B cell (primary cell): ENCODE measurements around the gene TMEM209. TPM values are rescaled to one million over a fixed set of nuclear protein-coding genes. Genes with fewer than 3 reads are reported as not detected.

ENCODE experiments used
- ATAC-seq: fragments of 200-7000 bp; cut with Tn5 transposase; one replicate; pipeline ENCODE4 v1.10.0; 2021; ENCODE audit warnings: low read depth, mild to moderate bottlenecking, moderate number of reproducible peaks, moderate library complexity
- CTCF ChIA-PET: fragments of 350-600 bp; sonication (Branson Sonifier 250); formaldehyde crosslinking; loops from one replicate; lab custom pipeline; 2021; ENCODE audit warnings: antibody characterized with exemption, inconsistent platforms; lab: Charles Lee
- POLR2A ChIA-PET: fragments of 350-600 bp; sonication (Branson Sonifier 250); formaldehyde crosslinking; loops from one replicate; lab custom pipeline; 2021; ENCODE audit warnings: antibody characterized with exemption; lab: Charles Lee
- DNase-seq: peaks from one replicate; pipeline ENCODE4 v3.0.0; 2013
- H2AFZ ChIP-seq: 2 replicates; pipeline ENCODE4 v1.6.1; 2012; ENCODE audit warnings: mild to moderate bottlenecking, low read depth, low read length; ENCODE audit not compliant: insufficient read depth, poor library complexity, severe bottlenecking
- H3K27ac ChIP-seq, 2 donors: 1 replicate in 1 of 2; 2 replicates in 1 of 2; pipeline ENCODE4 v1.5.1; 2012 to 2013; ENCODE audit warnings: low read length in 2 of 2, mild to moderate bottlenecking in 2 of 2, moderate library complexity in 1 of 2
- H3K27me3 ChIP-seq, 4 experiments: fragments of 200-600 bp in 1 of 4; sonication (generic) in 1 of 4; replicated peaks in 1 of 4; 1 replicate in 2 of 4; 2 replicates in 2 of 4; pipeline versions ENCODE4 v1.6.1 to v1.7.0; 2013 to 2016; ENCODE audit warnings: low read length in 3 of 4, mild to moderate bottlenecking in 2 of 4, mixed read lengths in 1 of 4, moderate library complexity in 1 of 4; ENCODE audit not compliant: insufficient read depth in 4 of 4, control insufficient read depth in 3 of 4; ENCODE audit errors: control extremely low read depth in 1 of 4
- H3K36me3 ChIP-seq, 2 experiments: replicated peaks in 1 of 2; 1 replicate in 1 of 2; 2 replicates in 1 of 2; pipeline versions ENCODE4 v1.6.1 to v1.7.1; 2013; ENCODE audit warnings: low read length in 1 of 2; ENCODE audit not compliant: insufficient read depth in 2 of 2, control insufficient read depth in 1 of 2; ENCODE audit errors: control extremely low read depth in 1 of 2, extremely low read depth in 1 of 2
- H3K4me1 ChIP-seq, 2 donors: fragments of 200-600 bp in 1 of 2; sonication (generic) in 1 of 2; 1 replicate in 1 of 2; 2 replicates in 1 of 2; pipeline versions ENCODE4 v1.5.1 to v1.6.1; 2013 to 2017; ENCODE audit warnings: low read length in 2 of 2; ENCODE audit not compliant: control insufficient read depth in 2 of 2, insufficient read depth in 2 of 2
- H3K4me2 ChIP-seq: replicated peaks from 2 replicates; pipeline ENCODE3; 2012; ENCODE audit warnings: mild to moderate bottlenecking, low read depth, low read length; ENCODE audit not compliant: poor library complexity, severe bottlenecking
- H3K4me3 ChIP-seq, 5 experiments: fragments of 200-600 bp in 1 of 5; sonication (generic) in 1 of 5; 1 replicate in 3 of 5; 2 replicates in 2 of 5; pipeline versions ENCODE4 v1.5.1 to v1.7.0; 2011 to 2016; ENCODE audit warnings: low read length in 4 of 5, mild to moderate bottlenecking in 4 of 5, low read depth in 2 of 5, control low read depth in 1 of 5, moderate library complexity in 1 of 5; ENCODE audit not compliant: insufficient read depth in 1 of 5; ENCODE audit errors: control extremely low read depth in 1 of 5, extremely low read depth in 1 of 5
- H3K79me2 ChIP-seq: fragments of 200-600 bp; sonication (generic); one replicate; pipeline ENCODE4 v1.6.0; 2016; ENCODE audit warnings: low read length; ENCODE audit not compliant: control insufficient read depth, insufficient read depth
- H3K9ac ChIP-seq: fragments of 200-600 bp; sonication (generic); 2 replicates; pipeline ENCODE4 v1.6.1; 2017; ENCODE audit warnings: mild to moderate bottlenecking, low read length, moderate library complexity
- H3K9me3 ChIP-seq, 3 donors: one replicate each; pipeline versions ENCODE4 v1.6.1 to v1.7.1; 2013; ENCODE audit warnings: low read length in 2 of 3; ENCODE audit not compliant: control insufficient read depth in 2 of 3, insufficient read depth in 1 of 3; ENCODE audit errors: control extremely low read depth in 1 of 3
- H4K20me1 ChIP-seq: 2 replicates; pipeline ENCODE4 v1.6.0; 2012; ENCODE audit warnings: mild to moderate bottlenecking, low read length; ENCODE audit not compliant: insufficient read depth, control insufficient read depth, poor library complexity, severe bottlenecking
- H3K27ac Mint-ChIP-seq: one replicate; pipeline ENCODE4 v1.8.0; 2021; ENCODE audit warnings: mixed read lengths
- H3K27me3 Mint-ChIP-seq: one replicate; pipeline ENCODE4 v1.8.0; 2021; ENCODE audit warnings: mixed read lengths
- H3K4me1 Mint-ChIP-seq: one replicate; pipeline ENCODE4 v1.8.0; 2021; ENCODE audit warnings: mixed read lengths
- H3K4me3 Mint-ChIP-seq: one replicate; pipeline ENCODE4 v1.8.0; 2021; ENCODE audit warnings: mixed read lengths
- H3K9me3 Mint-ChIP-seq: one replicate; pipeline ENCODE4 v1.8.0; 2022; ENCODE audit warnings: mixed read lengths; ENCODE audit not compliant: insufficient read depth
- CTCF ChIP-seq: fragments of 200-600 bp; IDR thresholded peaks from one replicate; pipeline ENCODE4 v1.8.0; 2022; ENCODE audit warnings: antibody characterized with exemption, mild to moderate bottlenecking
- EZH2 ChIP-seq: IDR thresholded peaks from 2 replicates; pipeline ENCODE4 v1.6.1; 2012; ENCODE audit warnings: borderline replicate concordance, low read depth, mild to moderate bottlenecking, moderate library complexity, low read length; ENCODE audit not compliant: insufficient read depth, poor library complexity, severe bottlenecking
- WGBS: methylation state at CpG from one replicate; pipeline ENCODE4 v1.1.5; 2013; ENCODE audit warnings: missing lambda C conversion rate; ENCODE audit not compliant: insufficient coverage; 5-methylcytosine and 5-hydroxymethylcytosine counted together
- intact Hi-C: fragments of 100-400 bp; cut with micrococcal nuclease; formaldehyde crosslinking; loops from one replicate; pipeline ENCODE4 v1.10.0; 2022
- polyA plus RNA-seq: library from polyadenylated mRNA; depleted of rRNA; stranded (reverse); fragments of >200 nt; gene quantifications from 2 replicates; pipeline ENCODE4 v1.2.3, GENCODE V29; 2012
- total RNA-seq, 2 donors: library from RNA; stranded (reverse); fragments of 120-200 nt in 1 of 2; gene quantifications; 1 replicate in 1 of 2; 2 replicates in 1 of 2; pipeline versions ENCODE4 v1.2.3 to v1.2.4, GENCODE V29; 2013 to 2022

Gene TMEM209
- total and polyA plus RNA-seq, 2 donors (not counting 1 experiment from before 2014, with no cell fraction given) = 15.8 to 35.8 TPM

GRCh38 chr7:130118801-130119200, 86.4 kb downstream of the TMEM209 start:
- Histone ChIP-seq H3K4me2 (no peak overlapping the region), H3K27ac (no peak overlapping the region), H3K9ac (no peak overlapping the region), H3K27me3 (no peaks in the 10 kb centered on the region), H3K36me3 (peaks cover 4 to 31% of the 10 kb centered on the region in 2 experiments), H3K4me3 (no peak overlapping the region), H4K20me1 (no peaks in the 10 kb centered on the region), H2AFZ (no peak overlapping the region), H3K4me1 (peaks cover 9 to 10% of the 10 kb centered on the region in 2 donors), H3K79me2 (no peaks in the 10 kb centered on the region), H3K9me3 (no peaks in the 10 kb centered on the region)
- intact Hi-C loops = no loop called here
- Mint-ChIP-seq H3K27ac (no peak overlapping the region), H3K9me3 (no peaks in the 10 kb centered on the region), H3K4me3 (no peak overlapping the region), H3K4me1 (peaks cover 12% of the 10 kb centered on the region), H3K27me3 (no peaks in the 10 kb centered on the region)
- CTCF ChIA-PET = no interaction called here
- TF ChIP-seq EZH2 (no peak), CTCF (no peak)
- POLR2A ChIA-PET = no interaction called here
- WGBS = 100% methylated on average over 3 of the region's 4 CpGs
- ATAC-seq = no peak
- no peak for DNase-seq

DNA sequence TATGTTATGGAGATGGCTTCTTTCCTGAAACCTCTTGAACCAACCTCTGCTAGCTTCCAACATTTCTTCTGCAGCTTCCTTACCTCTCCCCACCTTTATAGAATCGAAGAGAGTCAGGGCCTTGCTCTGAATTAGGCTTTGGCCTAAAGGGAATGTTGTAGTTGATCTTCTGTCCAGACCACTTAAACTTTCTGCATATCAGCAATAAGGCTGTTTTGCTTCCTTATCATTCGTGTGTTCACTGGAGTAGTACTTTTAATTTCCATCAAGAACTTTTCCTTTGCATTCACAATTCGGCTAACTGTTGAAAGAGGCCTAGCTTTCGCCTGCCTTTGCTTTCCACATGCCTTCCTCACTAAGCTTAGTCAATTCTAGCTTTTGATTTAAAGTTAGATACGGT, 86.9 kb downstream of the TMEM209 start:
- POLR2A ChIA-PET = interaction anchor here (0.7 kb wide), 1 partner anchor 13 kb away, joined by 5 read pairs; no protein-coding TSS in a partner anchor
- Histone ChIP-seq H4K20me1 (no peaks in the 10 kb centered on the region), H2AFZ (no peak overlapping the region), H3K9ac (no peak overlapping the region), H3K36me3 (peaks cover 4 to 27% of the 10 kb centered on the region in 2 experiments), H3K4me1 (peaks cover 14 to 16% of the 10 kb centered on the region in 2 donors), H3K4me2 (no peak overlapping the region), H3K27me3 (no peaks in the 10 kb centered on the region), H3K27ac (no peak overlapping the region), H3K79me2 (no peaks in the 10 kb centered on the region), H3K9me3 (no peaks in the 10 kb centered on the region), H3K4me3 (no peak overlapping the region)
- no peak for DNase-seq
- CTCF ChIA-PET = no interaction called here
- Mint-ChIP-seq H3K27me3 (no peaks in the 10 kb centered on the region), H3K27ac (no peak overlapping the region), H3K4me3 (no peak overlapping the region), H3K4me1 (peaks cover 17% of the 10 kb centered on the region), H3K9me3 (no peaks in the 10 kb centered on the region)
- 100% methylated on average over 1 of the region's 5 CpGs for WGBS
- no peak for ATAC-seq
- intact Hi-C loops = no loop called here
- TF ChIP-seq CTCF = no peak
- no peak for TF ChIP-seq EZH2
